HepG2 (cell line): Measurements from ENCODE around the gene KISS1R. TPM values are rescaled to one million over a fixed set of nuclear protein-coding genes. Genes with fewer than 3 reads are reported as not detected.

Experiments used
- HDAC2 ChIP-seq: sonication (generic); formaldehyde crosslinking; IDR thresholded peaks from 2 replicates; pipeline ENCODE4 v1.4.0; 2020; ENCODE audit warnings: missing genetic modification reagents
- HOXA7 ChIP-seq: sonication (generic); formaldehyde crosslinking; IDR thresholded peaks from 2 replicates; pipeline ENCODE4 v1.8.1; 2022; ENCODE audit warnings: mild to moderate bottlenecking, missing genetic modification reagents, moderate library complexity
- IRX3 ChIP-seq: sonication (generic); formaldehyde crosslinking; IDR thresholded peaks from 2 replicates; pipeline ENCODE4 v1.8.1; 2023; ENCODE audit warnings: mild to moderate bottlenecking, low read depth, missing genetic modification reagents, borderline replicate concordance
- KMT2B ChIP-seq: IDR thresholded peaks from 2 replicates; pipeline ENCODE4 v1.6.1; 2016; ENCODE audit warnings: missing genetic modification reagents, missing compliant biosample characterization
- MBD4 ChIP-seq: IDR thresholded peaks from 2 replicates; pipeline ENCODE4 v1.6.1; 2012; ENCODE audit warnings: low read length, inconsistent platforms, borderline replicate concordance
- MED8 ChIP-seq: sonication (generic); formaldehyde crosslinking; IDR thresholded peaks from 2 replicates; pipeline ENCODE4 v1.8.1; 2023; ENCODE audit warnings: mild to moderate bottlenecking, missing genetic modification reagents; ENCODE audit not compliant: insufficient replicate concordance
- SATB2 ChIP-seq: sonication (generic); formaldehyde crosslinking; IDR thresholded peaks from 2 replicates; pipeline ENCODE4 v1.5.0; 2020; ENCODE audit warnings: missing genetic modification reagents
- SP1 ChIP-seq, 2 experiments: fragments of 450-650 bp in 1 of 2; sonication (generic) in 1 of 2; formaldehyde crosslinking in 1 of 2; IDR thresholded peaks; 2 replicates each; pipeline versions ENCODE4 v1.4.0 to v1.6.1; 2016 to 2020; ENCODE audit warnings: missing genetic modification reagents in 1 of 2
- ZNF124 ChIP-seq: sonication (generic); formaldehyde crosslinking; IDR thresholded peaks from 2 replicates; pipeline ENCODE4 v1.4.0; 2020; ENCODE audit warnings: missing genetic modification reagents
- ZNF263 ChIP-seq: sonication (generic); formaldehyde crosslinking; IDR thresholded peaks from 2 replicates; pipeline ENCODE4 v1.4.0; 2020; ENCODE audit warnings: missing genetic modification reagents
- ZNF431 ChIP-seq: sonication (generic); formaldehyde crosslinking; IDR thresholded peaks from 2 replicates; pipeline ENCODE4 v1.9.0; 2022; ENCODE audit warnings: missing genetic modification reagents, low read depth, mild to moderate bottlenecking, borderline replicate concordance
- ZNF670 ChIP-seq: sonication (generic); formaldehyde crosslinking; IDR thresholded peaks from 2 replicates; pipeline ENCODE4 v1.8.0; 2022; ENCODE audit warnings: mild to moderate bottlenecking, missing genetic modification reagents, borderline replicate concordance
- polyA plus RNA-seq, 8 experiments: library from polyadenylated mRNA; depleted of rRNA in 3 of 8; stranded (reverse) in 7 of 8; unstranded in 1 of 8; fragments of >200 nt; fragmentation: Illumina TruSeq in 4 of 8; extraction: Trizol in 4 of 8; gene quantifications; 2 replicates each; pipeline versions ENCODE4 v1.2.1 to v1.2.3, GENCODE V29; 2011 to 2016; ENCODE audit warnings: low read depth in 4 of 8, missing spikeins in 1 of 8, mixed read lengths in 1 of 8; ENCODE audit not compliant: insufficient read depth in 1 of 8
- total RNA-seq, 5 experiments: library from RNA; depleted of rRNA; stranded (reverse); fragments of >200 nt; fragmentation: Illumina TruSeq; extraction: Trizol; gene quantifications; 2 replicates each; pipeline ENCODE4 v1.2.3, GENCODE V29; 2016; ENCODE audit warnings: low read depth in 1 of 5
- TF ChIP-seq, protein P1 (sequence below): sonication (generic); formaldehyde crosslinking; IDR thresholded peaks from 2 replicates; pipeline ENCODE4 v1.4.0; 2020; ENCODE audit warnings: missing genetic modification reagents
- TF ChIP-seq, protein P2 (sequence below): sonication (generic); formaldehyde crosslinking; IDR thresholded peaks from 2 replicates; pipeline ENCODE4 v1.4.0; 2020; ENCODE audit warnings: mild to moderate bottlenecking, missing genetic modification reagents
- TF ChIP-seq, protein P3 (sequence below), 2 experiments: fragments of 450-650 bp in 1 of 2; sonication (generic) in 1 of 2; formaldehyde crosslinking; IDR thresholded peaks; 2 replicates each; pipeline versions ENCODE4 v1.5.0 to v1.8.0; 2020 to 2022; ENCODE audit warnings: mild to moderate bottlenecking in 1 of 2, missing genetic modification reagents in 1 of 2
- TF ChIP-seq, protein P4 (sequence below): sonication (generic); formaldehyde crosslinking; IDR thresholded peaks from 2 replicates; pipeline ENCODE4 v1.4.0; 2020; ENCODE audit warnings: missing genetic modification reagents, borderline replicate concordance
- TF ChIP-seq, protein P5 (sequence below): sonication (generic); formaldehyde crosslinking; IDR thresholded peaks from 2 replicates; pipeline ENCODE4 v1.8.0; 2022; ENCODE audit warnings: missing genetic modification reagents, mild to moderate bottlenecking, borderline replicate concordance
- TF ChIP-seq, protein P6 (sequence below): sonication (generic); formaldehyde crosslinking; IDR thresholded peaks from 2 replicates; pipeline ENCODE4 v1.4.0; 2020; ENCODE audit warnings: missing genetic modification reagents

The KISS1R gene
- total and polyA plus RNA-seq, 2 of the 13 experiments (the other 11 are each of a cell fraction or from before 2014, with no cell fraction given) = 1.1 to 10.2 TPM

DNA sequence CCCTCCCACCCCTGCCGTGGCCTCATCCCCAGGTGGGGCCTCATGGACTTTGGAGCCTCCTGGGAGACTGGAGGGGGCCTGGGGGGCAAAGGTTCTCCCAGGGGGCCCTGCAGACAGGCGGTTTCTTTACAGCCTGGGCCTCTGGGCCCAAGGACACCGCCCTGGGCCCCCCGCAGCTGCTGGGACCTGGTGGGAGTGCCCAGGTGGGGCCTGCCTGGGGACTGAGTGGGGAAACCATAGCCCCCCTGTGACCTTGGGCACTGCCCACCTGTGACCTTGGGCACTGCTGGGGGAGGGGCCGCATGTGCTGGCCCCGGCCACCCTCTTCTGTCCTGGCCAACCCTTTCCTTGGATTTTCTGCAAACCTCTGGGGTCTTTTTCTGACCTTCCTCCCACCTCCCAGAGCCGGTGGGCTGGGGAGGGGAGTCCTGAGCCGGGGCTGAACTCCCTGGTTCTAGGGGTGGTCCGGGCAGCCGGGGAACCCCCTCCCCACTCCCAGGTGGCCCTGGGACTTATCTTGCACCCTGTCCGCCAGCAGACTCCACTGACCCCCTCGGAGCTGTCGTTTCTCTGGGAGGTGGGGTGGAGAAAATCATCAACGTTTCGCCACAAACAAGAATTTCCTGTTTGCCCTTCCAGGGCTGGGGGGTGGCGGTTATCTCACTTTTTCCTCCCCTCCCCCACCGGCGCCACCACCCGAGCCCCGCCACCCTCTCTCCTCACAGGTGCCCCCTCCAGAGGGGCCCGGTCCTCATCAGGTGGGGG, 35.7 kb downstream of the KISS1R start (continued):
- TF ChIP-seq, protein P1, sequence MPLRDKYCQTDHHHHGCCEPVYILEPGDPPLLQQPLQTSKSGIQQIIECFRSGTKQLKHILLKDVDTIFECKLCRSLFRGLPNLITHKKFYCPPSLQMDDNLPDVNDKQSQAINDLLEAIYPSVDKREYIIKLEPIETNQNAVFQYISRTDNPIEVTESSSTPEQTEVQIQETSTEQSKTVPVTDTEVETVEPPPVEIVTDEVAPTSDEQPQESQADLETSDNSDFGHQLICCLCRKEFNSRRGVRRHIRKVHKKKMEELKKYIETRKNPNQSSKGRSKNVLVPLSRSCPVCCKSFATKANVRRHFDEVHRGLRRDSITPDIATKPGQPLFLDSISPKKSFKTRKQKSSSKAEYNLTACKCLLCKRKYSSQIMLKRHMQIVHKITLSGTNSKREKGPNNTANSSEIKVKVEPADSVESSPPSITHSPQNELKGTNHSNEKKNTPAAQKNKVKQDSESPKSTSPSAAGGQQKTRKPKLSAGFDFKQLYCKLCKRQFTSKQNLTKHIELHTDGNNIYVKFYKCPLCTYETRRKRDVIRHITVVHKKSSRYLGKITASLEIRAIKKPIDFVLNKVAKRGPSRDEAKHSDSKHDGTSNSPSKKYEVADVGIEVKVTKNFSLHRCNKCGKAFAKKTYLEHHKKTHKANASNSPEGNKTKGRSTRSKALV = no peak
- TF ChIP-seq SP1 (IDR thresholded peaks at IDR 0.05) (no peak), SP1 (CRISPR knock-in tag; IDR thresholded peaks at IDR 0.05) (peak; percentile 58), ZNF263 (CRISPR knock-in tag) (0 out of 2 replicates have a peak, but pooled peaks have one; percentile 41), KMT2B (CRISPR knock-in tag) (no peak), ZNF670 (peak; percentile 78; the same call in 1 of the 2 replicates), MBD4 (no peak), HDAC2 (CRISPR knock-in tag) (peak; percentile 93), HOXA7 (no peak), MED8 (peak; percentile 96), ZNF124 (CRISPR knock-in tag) (peak; percentile 86; the same call in 1 of the 2 replicates), ZNF431 (CRISPR knock-in tag) (peak; percentile 48; the same call in 1 of the 2 replicates), SATB2 (CRISPR knock-in tag) (no peak), IRX3 (no peak; the same call in 1 of the 2 replicates)
- TF ChIP-seq, protein P2, sequence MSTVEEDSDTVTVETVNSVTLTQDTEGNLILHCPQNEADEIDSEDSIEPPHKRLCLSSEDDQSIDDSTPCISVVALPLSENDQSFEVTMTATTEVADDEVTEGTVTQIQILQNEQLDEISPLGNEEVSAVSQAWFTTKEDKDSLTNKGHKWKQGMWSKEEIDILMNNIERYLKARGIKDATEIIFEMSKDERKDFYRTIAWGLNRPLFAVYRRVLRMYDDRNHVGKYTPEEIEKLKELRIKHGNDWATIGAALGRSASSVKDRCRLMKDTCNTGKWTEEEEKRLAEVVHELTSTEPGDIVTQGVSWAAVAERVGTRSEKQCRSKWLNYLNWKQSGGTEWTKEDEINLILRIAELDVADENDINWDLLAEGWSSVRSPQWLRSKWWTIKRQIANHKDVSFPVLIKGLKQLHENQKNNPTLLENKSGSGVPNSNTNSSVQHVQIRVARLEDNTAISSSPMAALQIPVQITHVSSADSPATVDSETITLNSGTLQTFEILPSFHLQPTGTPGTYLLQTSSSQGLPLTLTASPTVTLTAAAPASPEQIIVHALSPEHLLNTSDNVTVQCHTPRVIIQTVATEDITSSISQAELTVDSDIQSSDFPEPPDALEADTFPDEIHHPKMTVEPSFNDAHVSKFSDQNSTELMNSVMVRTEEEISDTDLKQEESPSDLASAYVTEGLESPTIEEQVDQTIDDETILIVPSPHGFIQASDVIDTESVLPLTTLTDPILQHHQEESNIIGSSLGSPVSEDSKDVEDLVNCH (CRISPR knock-in tag) = no peak
- TF ChIP-seq, protein P3, sequence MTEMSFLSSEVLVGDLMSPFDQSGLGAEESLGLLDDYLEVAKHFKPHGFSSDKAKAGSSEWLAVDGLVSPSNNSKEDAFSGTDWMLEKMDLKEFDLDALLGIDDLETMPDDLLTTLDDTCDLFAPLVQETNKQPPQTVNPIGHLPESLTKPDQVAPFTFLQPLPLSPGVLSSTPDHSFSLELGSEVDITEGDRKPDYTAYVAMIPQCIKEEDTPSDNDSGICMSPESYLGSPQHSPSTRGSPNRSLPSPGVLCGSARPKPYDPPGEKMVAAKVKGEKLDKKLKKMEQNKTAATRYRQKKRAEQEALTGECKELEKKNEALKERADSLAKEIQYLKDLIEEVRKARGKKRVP (CRISPR knock-in tag; IDR thresholded peaks at IDR 0.05) = peak in 1 of 2 experiments; percentile 59; a peak in 1 of 4 replicates
- TF ChIP-seq, protein P4, sequence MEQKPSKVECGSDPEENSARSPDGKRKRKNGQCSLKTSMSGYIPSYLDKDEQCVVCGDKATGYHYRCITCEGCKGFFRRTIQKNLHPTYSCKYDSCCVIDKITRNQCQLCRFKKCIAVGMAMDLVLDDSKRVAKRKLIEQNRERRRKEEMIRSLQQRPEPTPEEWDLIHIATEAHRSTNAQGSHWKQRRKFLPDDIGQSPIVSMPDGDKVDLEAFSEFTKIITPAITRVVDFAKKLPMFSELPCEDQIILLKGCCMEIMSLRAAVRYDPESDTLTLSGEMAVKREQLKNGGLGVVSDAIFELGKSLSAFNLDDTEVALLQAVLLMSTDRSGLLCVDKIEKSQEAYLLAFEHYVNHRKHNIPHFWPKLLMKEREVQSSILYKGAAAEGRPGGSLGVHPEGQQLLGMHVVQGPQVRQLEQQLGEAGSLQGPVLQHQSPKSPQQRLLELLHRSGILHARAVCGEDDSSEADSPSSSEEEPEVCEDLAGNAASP (CRISPR knock-in tag) = peak; percentile 92
- TF ChIP-seq, protein P5, sequence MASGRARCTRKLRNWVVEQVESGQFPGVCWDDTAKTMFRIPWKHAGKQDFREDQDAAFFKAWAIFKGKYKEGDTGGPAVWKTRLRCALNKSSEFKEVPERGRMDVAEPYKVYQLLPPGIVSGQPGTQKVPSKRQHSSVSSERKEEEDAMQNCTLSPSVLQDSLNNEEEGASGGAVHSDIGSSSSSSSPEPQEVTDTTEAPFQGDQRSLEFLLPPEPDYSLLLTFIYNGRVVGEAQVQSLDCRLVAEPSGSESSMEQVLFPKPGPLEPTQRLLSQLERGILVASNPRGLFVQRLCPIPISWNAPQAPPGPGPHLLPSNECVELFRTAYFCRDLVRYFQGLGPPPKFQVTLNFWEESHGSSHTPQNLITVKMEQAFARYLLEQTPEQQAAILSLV (CRISPR knock-in tag) = peak; percentile 72; the same call in 1 of the 2 replicates
- TF ChIP-seq, protein P6, sequence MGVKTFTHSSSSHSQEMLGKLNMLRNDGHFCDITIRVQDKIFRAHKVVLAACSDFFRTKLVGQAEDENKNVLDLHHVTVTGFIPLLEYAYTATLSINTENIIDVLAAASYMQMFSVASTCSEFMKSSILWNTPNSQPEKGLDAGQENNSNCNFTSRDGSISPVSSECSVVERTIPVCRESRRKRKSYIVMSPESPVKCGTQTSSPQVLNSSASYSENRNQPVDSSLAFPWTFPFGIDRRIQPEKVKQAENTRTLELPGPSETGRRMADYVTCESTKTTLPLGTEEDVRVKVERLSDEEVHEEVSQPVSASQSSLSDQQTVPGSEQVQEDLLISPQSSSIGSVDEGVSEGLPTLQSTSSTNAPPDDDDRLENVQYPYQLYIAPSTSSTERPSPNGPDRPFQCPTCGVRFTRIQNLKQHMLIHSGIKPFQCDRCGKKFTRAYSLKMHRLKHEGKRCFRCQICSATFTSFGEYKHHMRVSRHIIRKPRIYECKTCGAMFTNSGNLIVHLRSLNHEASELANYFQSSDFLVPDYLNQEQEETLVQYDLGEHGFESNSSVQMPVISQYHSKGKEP (CRISPR knock-in tag) = no peak
